Activated B cell treated with CpG ODN at 0.5 μM for 24 hours (primary cell): ENCODE measurements around the gene FAM193B. TPM values are rescaled to one million over a fixed set of nuclear protein-coding genes. Genes with fewer than 3 reads are reported as not detected.
"Not testable (repeated sequence)": the region's sequence is repeated elsewhere in the genome, so short reads cannot be mapped to it uniquely, and the experiment has no call there.

ENCODE experiments used
- ATAC-seq: fragments of 200-7000 bp; cut with Tn5 transposase; one replicate; pipeline ENCODE4 v1.10.0; 2021; ENCODE audit warnings: low read depth, mild to moderate bottlenecking, moderate library complexity
- CTCF ChIA-PET: fragments of 350-600 bp; sonication (Branson Sonifier 250); formaldehyde crosslinking; loops from one replicate; lab custom pipeline; 2021; ENCODE audit warnings: antibody characterized with exemption; lab: Charles Lee
- POLR2A ChIA-PET: fragments of 350-600 bp; sonication (Branson Sonifier 250); formaldehyde crosslinking; loops from one replicate; lab custom pipeline; 2021; ENCODE audit warnings: antibody characterized with exemption; lab: Charles Lee
- DNase-seq: peaks from one replicate; pipeline ENCODE4 v3.0.0; 2022
- H3K27ac Mint-ChIP-seq: one replicate; pipeline ENCODE4 v1.8.0; 2020; ENCODE audit warnings: mixed read lengths
- H3K27me3 Mint-ChIP-seq: one replicate; pipeline ENCODE4 v1.8.0; 2021; ENCODE audit warnings: mixed read lengths
- H3K36me3 Mint-ChIP-seq: one replicate; pipeline ENCODE4 v1.8.0; 2021; ENCODE audit warnings: low read depth, mixed read lengths
- H3K4me1 Mint-ChIP-seq: one replicate; pipeline ENCODE4 v1.8.0; 2021; ENCODE audit warnings: mixed read lengths
- H3K4me3 Mint-ChIP-seq: one replicate; pipeline ENCODE4 v1.8.0; 2020; ENCODE audit warnings: mild to moderate bottlenecking, mixed read lengths
- H3K9me3 Mint-ChIP-seq: one replicate; pipeline ENCODE4 v1.8.0; 2020; ENCODE audit warnings: mixed read lengths
- CTCF ChIP-seq: fragments of 200-600 bp; IDR thresholded peaks from one replicate; pipeline ENCODE4 v1.8.0; 2022; ENCODE audit warnings: antibody characterized with exemption, mild to moderate bottlenecking
- intact Hi-C: fragments of 100-400 bp; cut with micrococcal nuclease; formaldehyde crosslinking; loops from one replicate; pipeline ENCODE4 v1.15.1; 2024
- total RNA-seq: library from RNA; stranded (reverse); gene quantifications from 2 replicates; pipeline ENCODE4 v1.2.3, GENCODE V29; 2022

FAM193B gene
- total RNA-seq, 1 donor from 2014 or later = 121 TPM

- Mint-ChIP-seq H3K4me3 (no peak overlapping the region), H3K4me1 (peaks cover 30% of the 10 kb centered on the region), H3K27ac (no peak overlapping the region), H3K36me3 (peaks cover 11% of the 10 kb centered on the region), H3K27me3 (no peaks in the 10 kb centered on the region), H3K9me3 (no peaks in the 10 kb centered on the region)
- ATAC-seq = no peak
- no peak for DNase-seq
- CTCF ChIA-PET = no interaction called here
- TF ChIP-seq CTCF = no peak
- POLR2A ChIA-PET = interaction anchor here (0.6 kb wide), 1 partner anchor 97 kb away, joined by 4 read pairs; no protein-coding TSS in a partner anchor
- intact Hi-C loops = no loop called here
These were observed 63.9 kb downstream of the FAM193B start for GRCh38 chr5:177490311-177490991.

- Mint-ChIP-seq H3K4me1 (peaks cover 19% of the 10 kb centered on the region), H3K4me3 (no peak overlapping the region), H3K36me3 (peaks cover 13% of the 10 kb centered on the region), H3K9me3 (no peaks in the 10 kb centered on the region), H3K27me3 (no peaks in the 10 kb centered on the region), H3K27ac (no peak overlapping the region)
- no peak for DNase-seq
- POLR2A ChIA-PET = no interaction called here
- no peak for ATAC-seq
- CTCF ChIA-PET = interaction anchor here (0.5 kb wide), 1 partner anchor 9 kb away, joined by 3 read pairs; no protein-coding TSS in a partner anchor
- intact Hi-C loops = no loop called here
- no peak for TF ChIP-seq CTCF
These were observed 65.1 kb downstream of the FAM193B start for GRCh38 chr5:177489119-177489716.

- H3K27me3 Mint-ChIP-seq = no peaks in the 10 kb centered on the region
- no peak overlapping the region for H3K27ac Mint-ChIP-seq
- peaks cover 14% of the 10 kb centered on the region for H3K36me3 Mint-ChIP-seq
- ChIA-PET CTCF (no interaction called here), POLR2A (no interaction called here)
- ATAC-seq (no peak), DNase-seq (no peak)
- TF ChIP-seq CTCF = no peak
- intact Hi-C loops = no loop called here
- H3K9me3 Mint-ChIP-seq = no peaks in the 10 kb centered on the region
- no peak overlapping the region for H3K4me3 Mint-ChIP-seq
- H3K4me1 Mint-ChIP-seq = peaks cover 6% of the 10 kb centered on the region
These were observed 66.4 kb downstream of the FAM193B start for GRCh38 chr5:177487975-177488374.

GRCh38 chr5:177487144-177487543 is 67.2 kb downstream of the FAM193B start:
- H3K27ac Mint-ChIP-seq = no peak overlapping the region
- peaks cover 3% of the 10 kb centered on the region for H3K4me1 Mint-ChIP-seq
- ChIA-PET CTCF (no interaction called here), POLR2A (no interaction called here)
- no peak for TF ChIP-seq CTCF
- no peaks in the 10 kb centered on the region for H3K9me3 Mint-ChIP-seq
- peaks cover 14% of the 10 kb centered on the region for H3K36me3 Mint-ChIP-seq
- intact Hi-C loops = no loop called here
- no peak for DNase-seq
- ATAC-seq = no peak
- H3K27me3 Mint-ChIP-seq = no peaks in the 10 kb centered on the region
- H3K4me3 Mint-ChIP-seq = no peak overlapping the region

- ChIA-PET CTCF (no interaction called here), POLR2A (no interaction called here)
- intact Hi-C loops = no loop called here
- H3K36me3 Mint-ChIP-seq = peaks cover 14% of the 10 kb centered on the region
- DNase-seq (no peak), ATAC-seq (no peak)
- TF ChIP-seq CTCF = no peak
- H3K27me3 Mint-ChIP-seq = no peaks in the 10 kb centered on the region
- peaks cover 3% of the 10 kb centered on the region for H3K4me1 Mint-ChIP-seq
- no peak overlapping the region for H3K4me3 Mint-ChIP-seq
- no peaks in the 10 kb centered on the region for H3K9me3 Mint-ChIP-seq
- H3K27ac Mint-ChIP-seq = no peak overlapping the region
These were observed 68.1 kb downstream of the FAM193B start for GRCh38 chr5:177486256-177486655.

- H3K4me1 Mint-ChIP-seq, H3K27me3 Mint-ChIP-seq, ATAC-seq, H3K9me3 Mint-ChIP-seq, CTCF ChIA-PET, H3K4me3 Mint-ChIP-seq, DNase-seq, POLR2A ChIA-PET, H3K27ac Mint-ChIP-seq, intact Hi-C loops: not testable (repeated sequence)
- H3K36me3 Mint-ChIP-seq = peaks cover 11% of the 10 kb centered on the region
These were observed 68.6 kb downstream of the FAM193B start for GRCh38 chr5:177485753-177486152.
